COLO668 (cell line): ENCODE data around the gene TENM3.
"Not testable (repeated sequence)": the region's sequence is repeated elsewhere in the genome, so short reads cannot be mapped to it uniquely, and the experiment has no call there.

Experiments
- DNase-seq: peaks from one replicate; lab custom pipeline; 2025; ENCODE audit not compliant: unreplicated experiment; lab: John Stamatoyannopoulos, UW

The TENM3 gene

DNA sequence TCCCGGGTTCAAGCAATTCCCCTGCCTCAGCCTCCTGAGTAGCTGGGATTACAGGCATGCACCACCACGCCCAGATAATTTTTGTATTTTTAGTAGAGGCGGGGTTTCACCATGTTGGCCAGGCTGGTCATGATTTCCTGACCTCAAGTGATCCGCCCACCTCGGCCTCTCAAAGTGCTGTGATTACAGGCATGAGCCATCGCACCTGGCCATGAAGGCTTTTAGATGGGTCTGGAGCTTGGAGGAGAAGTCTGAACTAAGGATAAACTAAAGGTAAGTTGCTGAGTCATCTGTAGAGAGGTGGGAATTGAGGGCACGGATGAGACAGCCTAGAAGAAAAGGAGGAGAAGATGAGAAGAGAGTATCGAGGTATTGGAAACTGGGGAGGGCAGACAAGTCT, at the start of gene TENM3:
TSS of gene TENM3 (plus strand) at position 199 of the 400 bp plus-strand sequence. CDS start 80,619 bp downstream, outside the sequence.
- not testable (repeated sequence) for DNase-seq

DNA sequence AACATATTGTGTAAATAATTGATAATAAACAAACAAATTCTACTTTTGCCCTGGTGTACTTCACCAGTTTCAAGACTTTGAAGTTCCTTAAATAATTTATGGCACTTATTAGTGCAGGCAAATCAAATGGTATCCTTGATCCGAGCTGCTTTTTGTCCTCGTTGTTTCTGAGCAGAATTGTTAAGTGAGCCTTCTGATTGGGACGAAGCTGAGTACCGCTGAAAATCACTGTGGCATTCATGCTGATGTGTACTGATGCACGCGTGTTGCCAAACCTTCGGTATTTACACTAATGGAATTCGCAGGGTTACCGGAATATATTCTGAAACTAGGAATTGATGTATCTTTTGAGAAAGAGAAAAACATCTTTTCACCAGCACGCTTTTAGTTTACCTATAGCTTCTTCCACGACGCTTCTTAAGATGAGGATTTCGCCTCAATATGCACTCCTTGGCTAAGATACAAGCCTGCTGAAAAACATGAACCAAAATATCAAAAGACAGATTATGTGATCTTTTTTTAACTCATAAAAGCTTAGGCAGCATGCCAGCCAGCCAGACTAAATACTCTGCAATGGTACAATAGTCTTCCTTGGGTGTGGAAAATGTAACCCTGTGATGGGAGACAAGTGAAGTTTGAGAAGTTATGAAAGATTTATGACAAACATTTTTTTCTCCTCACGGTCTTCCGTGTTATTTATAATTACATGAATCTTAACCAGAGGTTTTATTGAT, 48.9 kb upstream of the TENM3 start:
- DNase-seq: no peak

- no peak for DNase-seq
Measured at GRCh38 chr4:182197611-182198010, 45.6 kb upstream of the TENM3 start.

DNA sequence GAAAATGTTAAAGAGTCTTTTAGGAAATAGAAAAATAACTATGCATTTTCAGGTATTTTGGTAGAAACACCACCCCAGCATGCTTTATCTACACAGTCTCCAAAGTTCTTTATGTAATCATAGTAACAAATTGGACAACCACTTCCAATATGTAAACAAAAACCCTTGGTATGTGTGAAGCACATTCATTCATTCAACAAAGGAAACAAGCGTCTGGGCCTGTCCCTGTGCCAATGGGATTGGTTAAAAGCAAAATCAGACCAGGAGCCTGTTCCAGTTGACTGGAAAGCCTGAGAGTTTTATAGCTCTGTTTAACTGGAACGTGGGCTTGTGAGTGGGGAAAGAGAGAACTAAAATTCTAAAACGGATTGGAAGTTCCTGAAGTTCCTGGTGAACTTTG, 41.3 kb upstream of the TENM3 start:
- no peak for DNase-seq

- no peak for DNase-seq
Measured at GRCh38 chr4:182202650-182203049, 40.6 kb upstream of the TENM3 start.

GRCh38 chr4:182203872-182204411, 39.3 kb upstream of the TENM3 start:
- DNase-seq: no peak

- no peak for DNase-seq
Measured at GRCh38 chr4:182205306-182205705, 37.9 kb upstream of the TENM3 start.

GRCh38 chr4:182206266-182206665, 36.9 kb upstream of the TENM3 start:
- no peak for DNase-seq

DNA sequence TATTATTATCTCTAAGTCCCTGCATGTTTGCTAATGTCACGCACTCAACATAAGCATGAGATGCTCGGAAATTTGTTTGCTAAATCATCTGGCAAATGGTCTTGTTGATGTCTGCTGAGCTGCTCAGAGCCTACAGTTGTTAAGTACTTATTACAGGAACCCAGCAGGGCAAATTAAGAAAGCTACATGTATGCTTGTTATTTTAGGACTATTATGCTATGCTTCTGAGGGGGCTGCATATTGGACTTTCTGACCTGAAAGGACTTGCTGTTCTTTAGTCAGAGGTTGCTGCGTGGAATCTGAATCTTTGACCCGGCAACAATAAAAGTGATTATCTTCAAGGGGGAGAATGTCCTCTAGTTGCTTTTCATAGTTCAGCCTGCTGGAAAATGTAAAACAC, 36.3 kb upstream of the TENM3 start:
- DNase-seq: no peak

GRCh38 chr4:182207830-182208396, 35.3 kb upstream of the TENM3 start:
- DNase-seq: no peak

DNA sequence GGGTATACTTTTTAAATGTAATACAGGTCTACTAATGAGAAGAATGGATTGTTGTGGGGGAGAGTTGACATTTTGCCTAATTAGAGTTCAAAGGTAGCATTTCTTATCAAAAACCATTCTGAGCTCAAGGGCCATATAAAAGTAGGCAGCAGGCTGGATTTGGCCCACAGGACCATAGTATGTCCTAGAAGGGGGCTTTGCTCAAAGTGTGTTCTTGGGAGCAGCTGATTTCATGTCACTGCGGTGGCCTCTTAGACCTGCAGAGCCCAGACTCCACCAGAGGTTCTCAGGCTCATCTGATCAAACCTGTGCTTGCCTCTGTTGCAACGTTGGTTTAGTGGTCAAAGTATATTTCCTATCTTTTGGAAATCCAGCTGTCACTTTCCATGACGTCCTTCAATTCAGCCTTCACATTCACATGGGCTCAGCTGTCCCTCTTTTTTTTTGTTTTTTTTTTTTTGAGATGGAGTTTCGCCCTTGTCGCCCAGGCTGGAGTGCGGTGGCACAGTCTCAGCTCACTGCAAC, 34.6 kb upstream of the TENM3 start:
- DNase-seq: no peak

GRCh38 chr4:182212211-182212761, 30.9 kb upstream of the TENM3 start:
- no peak for DNase-seq

DNA sequence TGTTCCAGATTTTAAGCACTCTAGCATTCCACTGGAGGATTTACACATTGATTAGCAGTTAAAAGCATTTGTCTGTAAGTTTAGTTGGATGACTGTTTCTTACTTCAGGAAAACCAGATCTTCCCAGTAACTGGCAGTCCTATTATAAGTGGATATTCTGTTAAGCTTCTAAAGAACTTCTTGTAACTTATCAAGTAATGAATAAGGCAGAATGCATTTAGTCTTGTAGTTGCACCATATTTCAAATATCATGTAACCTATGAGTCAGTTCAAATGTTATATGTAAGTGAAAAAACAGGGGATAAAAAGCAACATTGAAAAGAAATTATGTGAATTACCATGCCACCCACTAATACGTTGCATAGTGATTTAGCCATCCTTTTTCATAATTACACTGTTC, 30.2 kb upstream of the TENM3 start:
- DNase-seq: no peak

DNA sequence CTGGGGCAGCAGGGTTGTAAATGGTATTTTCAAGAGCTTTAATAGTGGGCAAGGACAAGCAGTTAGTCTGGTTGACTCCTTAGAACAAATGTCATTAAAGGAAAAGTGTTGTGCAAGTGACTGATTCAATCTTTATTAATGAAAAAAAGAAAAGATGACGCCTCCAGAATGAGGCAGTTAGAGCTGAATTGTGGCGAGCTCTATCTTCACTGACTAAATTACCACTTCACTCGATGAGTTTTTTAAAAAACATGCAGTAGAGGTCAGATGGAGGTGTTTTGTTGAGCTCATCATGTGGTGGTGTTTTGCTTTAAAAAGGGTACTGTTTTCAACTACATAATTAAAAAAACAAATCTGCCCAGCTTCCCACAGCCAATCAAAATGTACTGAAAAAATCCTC, 28.1 kb upstream of the TENM3 start:
- no peak for DNase-seq

GRCh38 chr4:182216005-182216404, 27.2 kb upstream of the TENM3 start:
- no peak for DNase-seq

GRCh38 chr4:182219411-182220056, 23.7 kb upstream of the TENM3 start:
- no peak for DNase-seq

- no peak for DNase-seq
Measured at GRCh38 chr4:182221987-182222386, 21.2 kb upstream of the TENM3 start.

DNA sequence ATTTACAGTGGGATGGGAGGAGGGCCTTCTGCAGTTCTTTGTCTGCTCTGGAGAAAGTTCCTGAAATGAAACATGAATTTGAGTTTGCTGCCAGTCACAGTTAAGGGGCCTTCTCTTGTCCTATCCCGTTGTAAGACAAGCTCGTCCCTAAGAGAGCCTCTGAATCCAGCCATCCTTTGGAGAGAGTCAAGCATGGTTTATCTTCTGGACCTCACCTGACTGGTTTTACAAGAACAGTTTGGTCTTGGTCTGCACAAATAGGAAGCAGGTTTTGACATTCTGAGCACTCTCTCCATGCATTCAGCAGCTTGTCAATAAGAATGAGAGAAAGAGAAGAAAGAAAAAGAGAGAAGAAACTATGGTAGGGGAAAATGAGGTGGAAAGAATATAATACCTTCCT, 20.4 kb upstream of the TENM3 start:
- no peak for DNase-seq

DNA sequence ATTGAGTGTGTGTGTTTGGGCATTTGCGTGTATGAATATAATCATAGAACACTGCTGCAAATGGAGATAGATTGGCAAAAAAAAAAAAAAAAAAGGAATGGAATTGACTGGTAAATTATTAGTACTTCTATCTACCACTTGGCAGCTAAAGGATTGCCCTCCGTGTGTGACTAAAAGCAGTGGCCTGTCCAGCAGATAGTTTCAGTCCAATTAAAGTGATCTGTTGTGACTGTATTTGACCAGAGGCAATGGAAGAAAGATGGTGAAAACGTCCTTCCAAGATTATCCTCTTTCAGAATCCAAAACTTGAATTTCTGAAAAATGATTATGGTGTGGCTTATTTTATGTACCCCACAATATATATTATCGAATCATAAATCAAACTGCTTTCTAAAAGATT, 19.5 kb upstream of the TENM3 start:
- no peak for DNase-seq

DNA sequence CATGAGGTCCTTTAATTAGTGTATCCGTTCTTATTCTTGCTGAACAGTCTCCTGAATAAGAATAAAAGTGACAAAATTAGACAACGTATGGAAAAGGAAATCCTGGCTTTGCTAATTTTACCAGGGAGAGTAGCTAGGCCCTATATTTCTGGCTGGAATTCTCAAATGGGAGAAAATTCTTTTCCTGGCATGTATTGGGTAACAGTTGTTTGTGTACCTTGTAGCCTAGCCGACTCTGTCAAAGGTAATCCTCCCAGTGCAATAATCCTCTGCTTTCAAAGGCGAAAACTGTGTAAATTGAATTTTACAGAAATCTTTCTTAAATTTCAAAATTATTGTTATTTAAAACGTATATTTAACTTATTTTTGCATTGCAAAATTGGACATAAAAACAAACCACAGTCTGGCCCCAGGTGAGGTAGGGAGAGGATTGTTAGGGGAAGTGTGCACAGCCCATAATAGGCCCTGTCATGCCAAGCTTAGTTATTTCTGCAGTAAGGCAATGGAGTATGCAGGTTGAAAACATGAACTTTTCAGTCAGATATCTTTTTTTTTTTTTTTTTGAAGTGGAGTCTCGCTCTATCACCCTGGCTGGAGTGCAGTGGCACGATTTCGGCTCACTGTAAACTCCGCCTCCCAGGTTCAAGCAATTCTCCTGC, 18.9 kb upstream of the TENM3 start:
- no peak for DNase-seq

DNA sequence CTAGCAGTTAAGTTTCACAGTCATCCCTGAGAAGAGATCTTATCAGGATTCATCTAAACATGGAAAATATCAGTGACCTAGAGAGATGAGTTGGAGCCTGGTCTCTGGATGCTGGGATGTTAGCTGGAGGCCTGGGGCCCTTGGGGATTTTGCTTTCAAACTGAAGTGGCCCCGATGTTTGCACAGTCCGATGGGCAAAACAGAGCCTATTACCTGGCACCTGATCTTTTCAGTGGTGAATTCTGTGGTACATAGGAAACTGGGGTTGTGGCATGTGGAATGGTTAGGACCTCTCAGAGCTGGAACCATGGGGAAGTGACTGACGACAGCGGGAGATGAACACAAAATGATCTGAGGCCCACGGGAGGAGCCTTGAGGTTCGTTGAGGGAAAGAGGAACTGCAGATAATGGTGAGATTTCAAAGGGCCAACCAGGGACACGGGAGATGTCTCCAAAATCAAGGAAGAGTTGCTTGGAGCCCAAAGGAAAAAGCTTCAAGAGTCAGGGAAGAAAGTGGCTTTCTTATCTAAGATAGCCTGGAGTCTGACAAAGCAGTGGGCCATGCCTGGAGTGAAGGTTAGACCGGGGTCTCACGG, 17.8 kb upstream of the TENM3 start:
- peak; percentile 10 for DNase-seq
